Measurements from ENCODE around the gene AXIN1.

DNA sequence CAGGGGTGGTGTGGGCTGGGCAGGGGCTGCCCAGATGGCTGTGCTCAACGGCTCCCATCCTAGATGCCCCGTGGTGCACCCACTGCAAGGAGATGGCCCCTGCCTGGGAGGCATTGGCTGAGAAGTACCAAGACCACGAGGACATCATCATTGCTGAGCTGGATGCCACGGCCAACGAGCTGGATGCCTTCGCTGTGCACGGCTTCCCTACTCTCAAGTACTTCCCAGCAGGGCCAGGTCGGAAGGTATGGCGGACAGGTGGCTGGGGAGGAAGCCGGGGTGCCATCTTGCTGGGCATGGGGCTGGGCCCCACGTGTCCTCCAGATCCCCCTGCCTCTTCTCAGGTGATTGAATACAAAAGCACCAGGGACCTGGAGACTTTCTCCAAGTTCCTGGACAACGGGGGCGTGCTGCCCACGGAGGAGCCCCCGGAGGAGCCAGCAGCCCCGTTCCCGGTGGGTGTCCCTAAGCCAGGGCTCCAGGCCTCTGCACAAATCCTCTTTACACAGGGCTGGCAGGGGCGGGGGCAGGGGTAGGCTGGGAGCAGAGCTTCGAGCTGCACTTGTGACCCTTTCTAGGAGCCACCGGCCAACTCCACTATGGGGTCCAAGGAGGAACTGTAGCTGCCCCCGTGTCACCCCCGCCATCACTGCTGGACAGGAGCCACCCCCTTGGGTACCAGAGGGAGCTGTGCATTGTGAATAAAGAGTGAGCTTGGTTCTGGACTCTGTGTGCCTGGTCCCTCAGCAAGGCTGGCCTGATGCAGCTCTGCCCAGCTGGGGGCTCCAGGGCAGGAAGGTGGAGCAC is 65.8 kb downstream of the AXIN1 start:
- TF ChIP-seq, protein P1, sequence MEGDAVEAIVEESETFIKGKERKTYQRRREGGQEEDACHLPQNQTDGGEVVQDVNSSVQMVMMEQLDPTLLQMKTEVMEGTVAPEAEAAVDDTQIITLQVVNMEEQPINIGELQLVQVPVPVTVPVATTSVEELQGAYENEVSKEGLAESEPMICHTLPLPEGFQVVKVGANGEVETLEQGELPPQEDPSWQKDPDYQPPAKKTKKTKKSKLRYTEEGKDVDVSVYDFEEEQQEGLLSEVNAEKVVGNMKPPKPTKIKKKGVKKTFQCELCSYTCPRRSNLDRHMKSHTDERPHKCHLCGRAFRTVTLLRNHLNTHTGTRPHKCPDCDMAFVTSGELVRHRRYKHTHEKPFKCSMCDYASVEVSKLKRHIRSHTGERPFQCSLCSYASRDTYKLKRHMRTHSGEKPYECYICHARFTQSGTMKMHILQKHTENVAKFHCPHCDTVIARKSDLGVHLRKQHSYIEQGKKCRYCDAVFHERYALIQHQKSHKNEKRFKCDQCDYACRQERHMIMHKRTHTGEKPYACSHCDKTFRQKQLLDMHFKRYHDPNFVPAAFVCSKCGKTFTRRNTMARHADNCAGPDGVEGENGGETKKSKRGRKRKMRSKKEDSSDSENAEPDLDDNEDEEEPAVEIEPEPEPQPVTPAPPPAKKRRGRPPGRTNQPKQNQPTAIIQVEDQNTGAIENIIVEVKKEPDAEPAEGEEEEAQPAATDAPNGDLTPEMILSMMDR (IDR thresholded peaks at IDR 0.05; ENCODE audit: low read length), result no peak
- TF ChIP-seq EZH2phosphoT487 (IDR thresholded peaks at IDR 0.05; ENCODE audit: low read length), result no peak
- TF ChIP-seq EZH2 (optimal IDR thresholded peaks at IDR 0.05; ENCODE audit: low read depth, low read length), result no peak
